Measurements from ENCODE around the gene SEMA5B.

DNA sequence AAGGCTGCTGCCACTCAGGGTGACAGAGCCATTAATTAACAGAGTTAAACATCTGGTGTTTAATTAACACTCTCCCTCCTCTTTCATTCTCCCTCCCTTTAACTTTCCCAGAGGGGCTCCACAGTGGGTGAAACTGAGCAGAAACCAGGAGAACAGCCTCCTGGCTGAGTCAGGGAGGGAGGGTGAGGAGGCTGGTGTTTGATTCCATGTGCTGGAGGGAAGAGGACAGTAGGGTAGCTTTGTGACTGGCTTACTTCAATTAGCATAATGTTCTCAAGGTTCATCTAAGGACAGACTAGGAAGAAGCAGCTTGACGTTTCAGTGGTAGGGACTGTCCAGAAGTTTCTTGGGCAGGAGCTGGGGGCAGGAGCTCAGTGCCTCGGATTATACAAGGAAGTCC, 62.8 kb downstream of the SEMA5B start:
- TF ChIP-seq POLR2A (IDR thresholded peaks at IDR 0.05; ENCODE audit: low read length), result no peak
- TF ChIP-seq GATA1 (IDR thresholded peaks at IDR 0.05; ENCODE audit: low read depth, low read length), result no peak

Measured in erythroblast (primary cell).